Activated T-helper 1 cell treated with anti-CD3 and anti-CD28 coated beads, Interleukin-12 subunit alpha, Interleukin-12 subunit beta, Interleukin-2, Interleukin-4 antibody, amounts not matched to agents 30 ng/mL and 10 ng/mL and 1 ng/mL, durations not matched to agents 14 hours and 24 hours and 36 hours (primary cell): ENCODE measurements around the gene NRP1. TPM values are rescaled to one million over a fixed set of nuclear protein-coding genes. Genes with fewer than 3 reads are reported as not detected.

ENCODE experiments used
- DNase-seq: peaks from one replicate; pipeline ENCODE4 v3.0.0; 2021; ENCODE audit warnings: low spot score
- H3K27ac Mint-ChIP-seq: one replicate; pipeline ENCODE4 v1.8.0; 2021; ENCODE audit warnings: mild to moderate bottlenecking, mixed read lengths
- H3K27me3 Mint-ChIP-seq: one replicate; pipeline ENCODE4 v1.8.0; 2022; ENCODE audit warnings: mild to moderate bottlenecking, moderate library complexity, mixed read lengths; ENCODE audit not compliant: insufficient read depth
- H3K36me3 Mint-ChIP-seq: one replicate; pipeline ENCODE4 v1.8.0; 2021; ENCODE audit warnings: low read depth, mixed read lengths
- H3K4me1 Mint-ChIP-seq: one replicate; pipeline ENCODE4 v1.8.0; 2021; ENCODE audit warnings: low read depth, mixed read lengths
- H3K4me3 Mint-ChIP-seq: one replicate; pipeline ENCODE4 v1.8.0; 2021; ENCODE audit warnings: mild to moderate bottlenecking, moderate library complexity, mixed read lengths
- H3K9me3 Mint-ChIP-seq: one replicate; pipeline ENCODE4 v1.8.0; 2021; ENCODE audit warnings: mixed read lengths
- intact Hi-C: fragments of 100-400 bp; cut with micrococcal nuclease; formaldehyde crosslinking; loops from one replicate; pipeline ENCODE4 v1.15.1; 2024
- total RNA-seq: library from RNA; stranded (reverse); gene quantifications from 2 replicates; pipeline ENCODE4 v1.2.3, GENCODE V29; 2022

The NRP1 gene
- total RNA-seq, 1 donor from 2014 or later = 1.2 TPM

- H3K36me3 Mint-ChIP-seq = no peaks in the 10 kb centered on the region
- peaks cover 13% of the 10 kb centered on the region for H3K27me3 Mint-ChIP-seq
- H3K9me3 Mint-ChIP-seq = no peaks in the 10 kb centered on the region
- H3K4me1 Mint-ChIP-seq = no peaks in the 10 kb centered on the region
- intact Hi-C loops = no loop called here
- H3K4me3 Mint-ChIP-seq = no peak overlapping the region
- no peak overlapping the region for H3K27ac Mint-ChIP-seq
- no peak for DNase-seq
Measured at GRCh38 chr10:33195608-33196376, 138.7 kb downstream of the NRP1 start.

- Mint-ChIP-seq H3K27ac (no peak overlapping the region), H3K27me3 (peaks cover 17% of the 10 kb centered on the region), H3K4me1 (no peaks in the 10 kb centered on the region), H3K4me3 (no peak overlapping the region), H3K9me3 (no peaks in the 10 kb centered on the region), H3K36me3 (no peaks in the 10 kb centered on the region)
- no peak for DNase-seq
- intact Hi-C loops = loop anchor here (1.0 to 5.0 kb wide), 5 partner anchors 21 to 1444 kb away; no protein-coding TSS in a partner anchor
Measured at GRCh38 chr10:33193701-33194521, 140.6 kb downstream of the NRP1 start.

GRCh38 chr10:33193057-33193700 is 141.3 kb downstream of the NRP1 start:
- no peaks in the 10 kb centered on the region for H3K9me3 Mint-ChIP-seq
- H3K27me3 Mint-ChIP-seq = peaks cover 17% of the 10 kb centered on the region
- peak; percentile 52 for DNase-seq
- no peaks in the 10 kb centered on the region for H3K4me1 Mint-ChIP-seq
- intact Hi-C loops = loop anchor here (1.0 to 5.0 kb wide), 5 partner anchors 22 to 1445 kb away; no protein-coding TSS in a partner anchor
- no peak overlapping the region for H3K4me3 Mint-ChIP-seq
- H3K27ac Mint-ChIP-seq = no peak overlapping the region
- no peaks in the 10 kb centered on the region for H3K36me3 Mint-ChIP-seq

GRCh38 chr10:33192190-33192589 is 142.3 kb downstream of the NRP1 start:
- H3K4me3 Mint-ChIP-seq = no peak overlapping the region
- DNase-seq = no peak
- intact Hi-C loops = loop anchor here (2.0 to 5.0 kb wide), 2 partner anchors 23 to 60 kb away; no protein-coding TSS in a partner anchor
- peaks cover 16% of the 10 kb centered on the region for H3K27me3 Mint-ChIP-seq
- no peaks in the 10 kb centered on the region for H3K36me3 Mint-ChIP-seq
- H3K4me1 Mint-ChIP-seq = no peaks in the 10 kb centered on the region
- H3K9me3 Mint-ChIP-seq = no peaks in the 10 kb centered on the region
- H3K27ac Mint-ChIP-seq = no peak overlapping the region

GRCh38 chr10:33190406-33190805 is 144.1 kb downstream of the NRP1 start:
- H3K4me3 Mint-ChIP-seq = no peak overlapping the region
- H3K27me3 Mint-ChIP-seq = peaks cover 13% of the 10 kb centered on the region
- intact Hi-C loops = loop anchor here (5.0 kb wide), 1 partner anchor 62 kb away; no protein-coding TSS in a partner anchor
- H3K27ac Mint-ChIP-seq = no peak overlapping the region
- H3K9me3 Mint-ChIP-seq = no peaks in the 10 kb centered on the region
- no peaks in the 10 kb centered on the region for H3K4me1 Mint-ChIP-seq
- no peaks in the 10 kb centered on the region for H3K36me3 Mint-ChIP-seq
- DNase-seq = no peak

DNA sequence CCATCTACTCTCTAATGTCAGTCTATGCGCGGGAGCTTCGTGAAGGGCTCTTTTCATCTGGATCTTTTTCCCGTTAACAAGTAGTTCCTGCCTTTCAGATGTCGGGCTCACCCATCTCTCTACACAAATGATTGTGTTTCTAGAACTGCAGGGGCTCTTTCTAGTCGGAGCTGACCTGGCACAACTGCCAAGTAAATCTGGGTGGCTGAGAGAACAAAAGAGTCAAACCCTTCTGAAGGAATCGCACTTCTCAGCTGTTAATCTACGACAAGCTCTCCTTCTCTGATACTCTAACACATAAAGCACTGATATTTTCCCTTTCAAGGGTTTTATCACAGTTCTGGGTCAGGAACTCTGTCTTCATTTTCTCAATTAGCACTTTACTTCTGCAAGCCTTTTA is 144.7 kb downstream of the NRP1 start:
- H3K4me3 Mint-ChIP-seq = no peak overlapping the region
- no peaks in the 10 kb centered on the region for H3K9me3 Mint-ChIP-seq
- peaks cover 11% of the 10 kb centered on the region for H3K27me3 Mint-ChIP-seq
- no peak overlapping the region for H3K27ac Mint-ChIP-seq
- H3K36me3 Mint-ChIP-seq = no peaks in the 10 kb centered on the region
- intact Hi-C loops = loop anchor here (5.0 kb wide), 1 partner anchor 62 kb away; no protein-coding TSS in a partner anchor
- H3K4me1 Mint-ChIP-seq = no peaks in the 10 kb centered on the region
- no peak for DNase-seq

GRCh38 chr10:33189363-33189762 is 145.1 kb downstream of the NRP1 start:
- Mint-ChIP-seq H3K36me3 (no peaks in the 10 kb centered on the region), H3K4me1 (no peaks in the 10 kb centered on the region), H3K27ac (no peak overlapping the region), H3K27me3 (peaks cover 11% of the 10 kb centered on the region), H3K4me3 (no peak overlapping the region), H3K9me3 (no peaks in the 10 kb centered on the region)
- no peak for DNase-seq
- intact Hi-C loops = no loop called here

DNA sequence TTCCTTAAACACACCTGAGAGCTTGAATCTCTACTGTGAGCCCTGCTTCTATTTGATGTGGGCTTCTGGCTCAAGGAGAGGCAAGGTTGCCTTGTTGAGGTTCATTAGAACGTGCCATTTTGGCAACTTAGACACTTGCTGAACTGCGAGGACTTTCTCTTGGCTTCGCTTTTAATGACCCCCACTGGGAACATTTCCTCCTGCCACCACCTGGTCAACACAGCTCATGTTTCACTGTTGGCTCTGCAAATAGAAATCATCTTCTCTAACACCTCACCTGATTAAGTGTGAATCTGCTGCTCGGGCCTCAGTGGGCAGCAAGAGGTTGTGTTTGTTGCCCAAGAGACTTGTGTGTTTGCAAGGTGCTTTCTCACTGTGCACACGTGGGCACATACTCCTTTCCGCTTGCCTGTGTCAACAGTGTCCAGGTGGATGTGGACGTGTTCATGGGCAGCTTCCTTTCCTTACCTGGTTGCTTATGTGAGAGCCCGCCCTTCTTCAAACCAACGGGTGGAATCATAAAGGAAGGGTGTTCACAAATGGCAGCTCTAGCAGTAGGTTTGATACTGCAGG is 147.0 kb downstream of the NRP1 start:
- intact Hi-C loops = no loop called here
- Mint-ChIP-seq H3K27ac (no peak overlapping the region), H3K4me3 (no peak overlapping the region), H3K27me3 (peaks cover 13% of the 10 kb centered on the region), H3K9me3 (no peaks in the 10 kb centered on the region), H3K4me1 (no peaks in the 10 kb centered on the region), H3K36me3 (no peaks in the 10 kb centered on the region)
- no peak for DNase-seq

DNA sequence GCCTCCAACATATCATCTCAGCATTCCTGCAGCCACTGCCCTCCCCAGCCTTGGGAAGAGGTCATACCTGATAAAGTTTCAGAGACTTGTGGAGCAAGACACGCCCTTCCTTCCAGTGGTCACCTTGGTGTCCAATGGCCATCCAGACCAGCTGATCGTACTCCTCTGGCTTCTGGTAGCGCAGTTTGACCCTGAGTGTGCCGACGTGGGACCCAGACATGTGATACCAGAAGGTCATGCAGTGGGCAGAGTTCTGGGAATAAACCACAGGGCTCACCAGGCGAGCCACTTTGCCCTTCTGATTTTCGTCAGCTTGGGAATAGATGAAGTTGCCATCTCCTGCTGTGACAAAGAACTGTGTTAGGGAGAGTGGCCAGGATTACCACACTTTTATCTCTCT is 148.3 kb downstream of the NRP1 start:
- intact Hi-C loops = no loop called here
- no peaks in the 10 kb centered on the region for H3K36me3 Mint-ChIP-seq
- peaks cover 10% of the 10 kb centered on the region for H3K27me3 Mint-ChIP-seq
- no peak overlapping the region for H3K4me3 Mint-ChIP-seq
- DNase-seq = no peak
- no peaks in the 10 kb centered on the region for H3K4me1 Mint-ChIP-seq
- no peak overlapping the region for H3K27ac Mint-ChIP-seq
- H3K9me3 Mint-ChIP-seq = no peaks in the 10 kb centered on the region

- Mint-ChIP-seq H3K9me3 (no peaks in the 10 kb centered on the region), H3K27ac (no peak overlapping the region), H3K36me3 (no peaks in the 10 kb centered on the region), H3K4me1 (peaks cover 15% of the 10 kb centered on the region), H3K4me3 (no peak overlapping the region), H3K27me3 (peaks cover 8% of the 10 kb centered on the region)
- no peak for DNase-seq
- intact Hi-C loops = no loop called here
Measured at GRCh38 chr10:33183655-33184054, 150.8 kb downstream of the NRP1 start.

- no peak for DNase-seq
- peaks cover 10% of the 10 kb centered on the region for H3K27me3 Mint-ChIP-seq
- no peaks in the 10 kb centered on the region for H3K9me3 Mint-ChIP-seq
- H3K4me1 Mint-ChIP-seq = peaks cover 15% of the 10 kb centered on the region
- H3K27ac Mint-ChIP-seq = no peak overlapping the region
- no peaks in the 10 kb centered on the region for H3K36me3 Mint-ChIP-seq
- H3K4me3 Mint-ChIP-seq = no peak overlapping the region
- intact Hi-C loops = loop anchor here (1.0 kb wide), 1 partner anchor 38 kb away; no protein-coding TSS in a partner anchor
Measured at GRCh38 chr10:33180921-33181320, 153.5 kb downstream of the NRP1 start.

GRCh38 chr10:33180390-33180789 is 154.1 kb downstream of the NRP1 start:
- H3K4me3 Mint-ChIP-seq = no peak overlapping the region
- no peaks in the 10 kb centered on the region for H3K9me3 Mint-ChIP-seq
- no peak for DNase-seq
- no peak overlapping the region for H3K27ac Mint-ChIP-seq
- intact Hi-C loops = loop anchor here (1.0 kb wide), 1 partner anchor 37 kb away; no protein-coding TSS in a partner anchor
- H3K4me1 Mint-ChIP-seq = peaks cover 15% of the 10 kb centered on the region
- no peaks in the 10 kb centered on the region for H3K36me3 Mint-ChIP-seq
- peaks cover 10% of the 10 kb centered on the region for H3K27me3 Mint-ChIP-seq
